Skeletal muscle tissue (tissue), 4 donors: ENCODE results near the gene PIGN. TPM values are rescaled to one million over a fixed set of nuclear protein-coding genes. Genes with fewer than 3 reads are reported as not detected.

Experiments
- H3K27ac ChIP-seq: one replicate; pipeline ENCODE4 v1.7.0; 2013; ENCODE audit warnings: mild to moderate bottlenecking, low read depth, low read length, inconsistent platforms
- H3K27me3 ChIP-seq, 3 donors: one replicate each; pipeline ENCODE4 v1.7.0; 2013; ENCODE audit warnings: low read length in 3 of 3; ENCODE audit not compliant: control insufficient read depth in 3 of 3, insufficient read depth in 3 of 3
- H3K36me3 ChIP-seq, 3 donors: one replicate each; pipeline ENCODE4 v1.7.0; 2013; ENCODE audit warnings: low read length in 3 of 3; ENCODE audit not compliant: control insufficient read depth in 3 of 3, insufficient read depth in 3 of 3
- H3K4me1 ChIP-seq, 3 donors: one replicate each; pipeline ENCODE4 v1.7.0; 2013; ENCODE audit warnings: low read length in 3 of 3, mild to moderate bottlenecking in 3 of 3; ENCODE audit not compliant: control insufficient read depth in 3 of 3, insufficient read depth in 3 of 3
- H3K4me3 ChIP-seq, 3 donors: one replicate each; pipeline ENCODE4 v1.7.0; 2013; ENCODE audit warnings: low read length in 3 of 3
- H3K9ac ChIP-seq, 3 donors: one replicate each; pipeline ENCODE4 v1.7.0; 2013; ENCODE audit warnings: low read length in 3 of 3, mild to moderate bottlenecking in 3 of 3, moderate library complexity in 2 of 3, low read depth in 1 of 3
- H3K9me3 ChIP-seq, 3 donors: one replicate each; pipeline ENCODE4 v1.7.0; 2013; ENCODE audit warnings: low read length in 3 of 3; ENCODE audit not compliant: control insufficient read depth in 3 of 3
- total RNA-seq: library from RNA; depleted of rRNA; stranded (reverse); fragments of >200 nt; gene quantifications from one replicate; pipeline ENCODE4 v1.2.3, GENCODE V29; 2014
- donor health status: Osteomylitis.

The PIGN gene
- total RNA-seq, 1 donor from 2014 or later = 48.0 TPM

- Histone ChIP-seq H3K4me1 (no peaks in the 10 kb centered on the region), H3K4me3 (no peak overlapping the region), H3K27ac (no peak overlapping the region), H3K36me3 (no peaks in the 10 kb centered on the region), H3K27me3 (no peaks in the 10 kb centered on the region), H3K9ac (no peak overlapping the region), H3K9me3 (no peaks in the 10 kb centered on the region)
Measured at GRCh38 chr18:62205824-62206223, 19.0 kb upstream of the PIGN start.

GRCh38 chr18:62201870-62202269 lies 15.0 kb upstream of the PIGN start:
- Histone ChIP-seq H3K36me3 (no peaks in the 10 kb centered on the region), H3K27ac (no peak overlapping the region), H3K9me3 (no peaks in the 10 kb centered on the region), H3K27me3 (no peaks in the 10 kb centered on the region), H3K4me1 (no peaks in the 10 kb centered on the region), H3K4me3 (no peak overlapping the region), H3K9ac (no peak overlapping the region)

GRCh38 chr18:62200121-62200914 lies 13.5 kb upstream of the PIGN start:
- Histone ChIP-seq H3K9me3 (no peaks in the 10 kb centered on the region), H3K36me3 (no peaks in the 10 kb centered on the region), H3K9ac (no peak overlapping the region), H3K27ac (no peak overlapping the region), H3K4me3 (no peak overlapping the region), H3K4me1 (no peaks in the 10 kb centered on the region), H3K27me3 (no peaks in the 10 kb centered on the region)

- no peaks in the 10 kb centered on the region for H3K36me3 ChIP-seq
- no peak overlapping the region for H3K4me3 ChIP-seq
- no peaks in the 10 kb centered on the region for H3K9me3 ChIP-seq
- no peak overlapping the region for H3K9ac ChIP-seq
- H3K4me1 ChIP-seq = no peaks in the 10 kb centered on the region
- no peaks in the 10 kb centered on the region for H3K27me3 ChIP-seq
- no peak overlapping the region for H3K27ac ChIP-seq
Measured at GRCh38 chr18:62199629-62200028, 12.8 kb upstream of the PIGN start.

GRCh38 chr18:62198259-62198658 lies 11.4 kb upstream of the PIGN start:
- Histone ChIP-seq H3K9me3 (no peaks in the 10 kb centered on the region), H3K4me1 (no peaks in the 10 kb centered on the region), H3K9ac (no peak overlapping the region), H3K4me3 (no peak overlapping the region), H3K27ac (no peak overlapping the region), H3K27me3 (no peaks in the 10 kb centered on the region), H3K36me3 (no peaks in the 10 kb centered on the region)

GRCh38 chr18:62196980-62197379 lies 10.1 kb upstream of the PIGN start:
- Histone ChIP-seq H3K4me1 (no peaks in the 10 kb centered on the region), H3K4me3 (no peak overlapping the region), H3K36me3 (no peaks in the 10 kb centered on the region), H3K9me3 (no peaks in the 10 kb centered on the region), H3K27ac (no peak overlapping the region), H3K9ac (no peak overlapping the region), H3K27me3 (no peaks in the 10 kb centered on the region)

- no peaks in the 10 kb centered on the region for H3K36me3 ChIP-seq
- no peak overlapping the region for H3K27ac ChIP-seq
- no peaks in the 10 kb centered on the region for H3K9me3 ChIP-seq
- H3K9ac ChIP-seq = no peak overlapping the region
- H3K4me1 ChIP-seq = peaks cover 0 to 4% (median 0%) of the 10 kb centered on the region in 3 donors
- H3K27me3 ChIP-seq = no peaks in the 10 kb centered on the region
- no peak overlapping the region for H3K4me3 ChIP-seq
Measured at GRCh38 chr18:62196079-62196478, 9.2 kb upstream of the PIGN start.

- peaks cover 10 to 36% (median 25%) of the 10 kb centered on the region in 3 donors for H3K4me1 ChIP-seq
- no peaks in the 10 kb centered on the region for H3K9me3 ChIP-seq
- peak overlapping the region in 2 of 3 donors; percentile 5 to 17 for H3K4me3 ChIP-seq
- no peak overlapping the region for H3K27ac ChIP-seq
- no peaks in the 10 kb centered on the region for H3K27me3 ChIP-seq
- peak overlapping the region in 1 of 3 donors; percentile 28 for H3K9ac ChIP-seq
- peaks cover 0 to 4% (median 0%) of the 10 kb centered on the region in 3 donors for H3K36me3 ChIP-seq
Measured at GRCh38 chr18:62189208-62189607, 2.4 kb upstream of the PIGN start.

GRCh38 chr18:62187543-62188510 lies 971 bp upstream of the PIGN start:
- Histone ChIP-seq H3K36me3 (peaks cover 0 to 4% (median 0%) of the 10 kb centered on the region in 3 donors), H3K27ac (peak overlapping the region; percentile 42), H3K9ac (peak overlapping the region; percentile 78 to 91 (median 89)), H3K9me3 (no peaks in the 10 kb centered on the region), H3K4me3 (peak overlapping the region; percentile 93 to 99 (median 99)), H3K4me1 (peaks cover 10 to 36% (median 25%) of the 10 kb centered on the region in 3 donors), H3K27me3 (no peaks in the 10 kb centered on the region)

- peak overlapping the region; percentile 75 for H3K27ac ChIP-seq
- peaks cover 10 to 36% (median 25%) of the 10 kb centered on the region in 3 donors for H3K4me1 ChIP-seq
- H3K9me3 ChIP-seq = no peaks in the 10 kb centered on the region
- H3K9ac ChIP-seq = peak overlapping the region; percentile 94
- H3K4me3 ChIP-seq = peak overlapping the region; percentile 93 to 99 (median 98)
- H3K27me3 ChIP-seq = no peaks in the 10 kb centered on the region
- H3K36me3 ChIP-seq = peaks cover 0 to 4% (median 0%) of the 10 kb centered on the region in 3 donors
Measured at GRCh38 chr18:62186499-62186773, 420 bp downstream of the PIGN start.
